ENCODE data around the gene SNX22.

SNX22 gene

DNA sequence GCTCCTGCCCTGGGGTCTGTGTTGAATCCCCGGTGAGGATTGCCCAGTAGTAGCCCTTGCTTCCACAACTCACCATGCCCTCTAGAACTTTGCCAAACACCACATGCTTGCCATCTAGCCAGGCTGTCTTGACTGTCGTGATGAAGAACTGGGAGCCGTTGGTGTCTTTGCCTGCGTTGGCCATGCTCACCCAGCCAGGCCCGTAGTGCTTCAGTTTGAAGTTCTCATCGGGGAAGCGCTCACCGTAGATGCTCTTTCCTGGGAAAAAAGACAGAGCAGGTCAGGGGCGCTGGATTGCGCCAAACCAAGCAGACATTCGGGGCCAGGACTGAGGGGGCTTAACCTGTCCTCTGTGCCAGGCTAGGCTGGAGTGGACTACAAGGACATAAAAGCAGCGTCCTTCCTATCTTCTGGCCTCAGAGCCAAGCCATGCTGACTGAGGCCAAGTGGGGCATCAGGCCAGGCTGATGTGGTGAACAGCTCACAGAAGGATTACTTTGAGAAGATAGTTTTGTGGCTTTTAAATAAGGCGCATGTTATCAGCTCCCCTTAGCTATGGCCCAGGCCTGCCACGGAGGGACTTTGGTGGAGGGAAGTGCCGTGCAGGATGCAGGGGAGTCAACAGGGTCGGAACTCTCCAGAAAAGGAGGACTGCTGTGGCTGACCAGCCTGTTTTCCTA, 5.3 kb downstream of the SNX22 start:
- no peak for DNase-seq (ENCODE audit: low read depth)

DNA sequence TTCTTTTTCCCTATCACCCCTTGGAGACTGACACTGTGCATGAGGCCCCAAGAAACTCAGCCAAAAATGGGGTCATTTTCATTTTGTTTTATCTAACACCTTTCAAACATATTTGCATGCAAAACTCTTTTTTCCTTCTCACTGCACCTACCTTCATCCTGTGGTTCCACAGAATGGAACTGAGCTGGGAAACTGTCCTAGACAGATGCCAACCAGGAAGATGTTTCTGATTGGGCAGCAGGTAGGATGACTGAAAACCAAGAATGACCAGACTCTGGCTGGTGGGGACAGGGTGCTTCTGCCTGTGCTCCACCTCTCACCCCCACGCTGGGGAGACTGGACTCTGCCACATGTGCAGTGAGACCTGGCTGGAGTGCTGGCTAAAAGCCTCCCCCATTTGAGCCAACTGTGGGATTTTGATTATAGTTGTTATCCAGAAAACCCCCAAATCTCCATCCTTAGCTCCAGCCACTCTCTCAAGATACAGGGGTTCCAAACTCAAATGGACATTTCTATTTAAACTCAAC, 6.1 kb downstream of the SNX22 start:
- no peak for DNase-seq (ENCODE audit: low read depth)

DNA sequence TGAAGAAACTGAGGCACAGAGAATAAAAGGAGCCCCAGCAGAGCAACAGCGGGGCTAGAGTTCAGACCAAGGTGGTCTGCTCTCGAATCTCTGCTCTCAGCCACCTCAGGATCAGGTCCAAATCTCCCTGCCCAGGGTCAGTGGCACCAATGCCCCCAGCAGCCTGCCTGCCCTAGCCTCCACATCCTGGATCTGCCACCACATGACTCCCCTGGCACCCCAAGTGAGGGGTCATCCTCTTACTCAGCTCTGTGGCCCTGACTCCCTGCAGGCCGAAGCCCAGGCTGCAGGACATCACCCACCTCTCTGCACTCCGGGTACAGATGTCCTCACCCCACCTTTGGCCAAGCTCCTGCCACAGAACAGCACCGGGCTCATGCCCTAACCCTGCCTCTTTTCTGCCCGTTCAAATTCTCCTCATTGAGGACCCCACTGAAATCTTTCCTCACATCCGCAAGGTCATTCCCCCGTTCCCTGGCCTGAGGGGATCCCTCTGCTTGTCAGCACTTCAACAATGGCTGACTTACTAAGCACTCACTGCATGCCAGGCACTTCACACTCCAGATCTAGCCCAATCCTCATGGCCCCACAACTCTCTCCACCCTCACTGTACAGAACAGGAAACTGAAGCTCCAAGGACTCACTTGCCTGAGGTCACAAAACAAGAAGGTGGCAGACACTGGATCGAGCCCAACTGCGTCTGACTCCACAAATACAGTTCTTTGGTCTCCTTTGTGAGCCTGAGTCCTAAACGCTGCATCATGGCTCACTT, 7.0 kb downstream of the SNX22 start:
- no peak for DNase-seq (ENCODE audit: low read depth)

DNA sequence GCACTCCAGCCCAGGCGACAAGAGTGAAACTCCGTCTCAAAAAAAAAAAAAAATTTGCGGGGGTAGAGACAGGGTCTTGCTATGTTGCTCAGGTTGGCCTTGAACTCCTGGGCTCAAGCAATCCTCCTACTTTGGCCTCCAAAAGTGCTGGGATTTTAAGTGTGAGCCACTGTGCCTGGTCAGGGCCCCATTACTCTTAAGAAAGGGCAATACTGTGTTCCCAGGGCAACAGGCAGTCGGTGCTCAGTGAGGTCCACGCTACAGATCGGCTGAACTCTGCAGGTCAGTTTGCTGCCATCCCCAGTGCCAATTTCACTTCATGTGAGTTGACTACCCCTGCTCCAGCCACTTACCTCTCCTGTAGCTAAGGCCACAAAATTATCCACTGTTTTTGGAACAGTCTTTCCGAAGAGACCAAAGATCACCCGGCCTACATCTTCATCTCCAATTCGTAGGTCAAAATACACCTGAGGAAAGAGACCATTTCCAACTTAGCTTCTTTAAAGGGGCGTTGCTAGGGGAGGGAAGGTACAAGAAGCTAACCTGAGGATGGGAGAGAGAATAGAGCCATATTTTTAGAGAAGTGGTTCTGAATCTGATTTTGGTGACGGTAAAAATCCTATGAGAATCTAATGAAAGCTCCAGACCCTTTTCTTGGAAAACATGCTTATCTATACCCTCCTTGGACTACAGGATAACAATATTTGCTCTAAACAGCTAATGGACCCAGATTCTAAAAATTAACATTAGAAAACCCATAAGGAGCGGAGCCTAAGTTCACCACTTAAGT, 10.4 kb downstream of the SNX22 start:
- no peak for DNase-seq (ENCODE audit: low read depth)

DNA sequence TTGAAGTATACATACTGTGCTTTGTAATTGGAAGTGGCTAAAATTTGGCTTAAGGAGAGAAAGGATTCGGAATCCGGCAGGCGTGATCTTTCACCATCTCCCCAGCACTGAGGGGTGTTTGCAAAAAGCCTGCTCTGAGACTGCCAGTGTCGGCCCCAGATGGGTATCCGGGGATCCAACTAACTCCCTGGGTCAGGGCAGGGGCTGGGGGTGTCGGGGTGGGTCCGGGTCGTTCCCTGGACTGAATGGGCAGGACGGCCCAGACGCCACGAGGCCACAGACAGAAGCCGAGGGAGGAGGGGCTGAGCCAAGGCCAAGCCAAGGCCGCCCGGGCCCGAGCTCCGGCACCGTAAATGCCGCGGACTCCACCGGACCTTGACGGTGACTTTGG, 10.9 kb downstream of the SNX22 start:
- peak; percentile 14 for DNase-seq (ENCODE audit: low read depth)

DNA sequence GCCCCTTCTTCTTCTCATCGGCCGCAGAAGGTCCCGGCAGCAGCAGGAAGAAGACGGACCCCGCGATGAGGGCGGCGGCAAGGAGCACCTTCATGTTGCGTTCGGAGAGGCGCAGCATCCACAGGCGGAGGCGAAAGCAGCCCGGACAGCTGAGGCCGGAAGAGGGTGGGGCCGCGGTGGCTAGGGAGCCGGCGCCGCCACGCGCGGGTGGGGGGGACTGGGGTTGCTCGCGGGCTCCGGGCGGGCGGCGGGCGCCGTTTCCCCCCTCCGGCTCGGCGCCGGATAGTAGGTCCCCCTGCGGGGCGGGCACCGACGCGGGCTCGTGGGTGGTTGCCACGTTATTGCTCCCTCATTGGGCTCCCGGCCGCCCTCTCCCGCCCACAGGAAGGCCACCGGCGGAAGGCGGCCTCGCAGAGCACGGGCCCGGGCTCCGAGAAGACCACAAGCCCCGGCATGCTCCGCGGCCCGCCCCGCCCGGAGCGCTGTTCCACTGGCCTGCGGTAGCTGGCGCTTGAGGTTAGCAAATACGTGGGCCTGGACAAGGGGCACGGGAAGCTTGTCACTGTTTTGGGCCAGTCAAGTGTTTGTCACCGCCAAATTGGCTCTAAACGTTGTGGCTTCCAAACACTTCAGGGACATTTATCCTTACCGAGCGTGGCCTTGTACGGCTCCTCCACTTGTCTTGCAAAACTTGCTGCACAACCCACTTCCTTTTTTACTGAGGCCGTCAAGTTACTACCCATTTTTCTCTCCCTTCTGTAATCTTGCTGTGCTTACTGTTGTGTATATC, 11.5 kb downstream of the SNX22 start, which contains the start of gene PPIB:
TSS of gene PPIB (minus strand) at position 154 of the 790 bp plus-strand sequence. CDS start at position 118, 36 bp downstream.
- peak; percentile 96 for DNase-seq (ENCODE audit: low read depth)

DNA sequence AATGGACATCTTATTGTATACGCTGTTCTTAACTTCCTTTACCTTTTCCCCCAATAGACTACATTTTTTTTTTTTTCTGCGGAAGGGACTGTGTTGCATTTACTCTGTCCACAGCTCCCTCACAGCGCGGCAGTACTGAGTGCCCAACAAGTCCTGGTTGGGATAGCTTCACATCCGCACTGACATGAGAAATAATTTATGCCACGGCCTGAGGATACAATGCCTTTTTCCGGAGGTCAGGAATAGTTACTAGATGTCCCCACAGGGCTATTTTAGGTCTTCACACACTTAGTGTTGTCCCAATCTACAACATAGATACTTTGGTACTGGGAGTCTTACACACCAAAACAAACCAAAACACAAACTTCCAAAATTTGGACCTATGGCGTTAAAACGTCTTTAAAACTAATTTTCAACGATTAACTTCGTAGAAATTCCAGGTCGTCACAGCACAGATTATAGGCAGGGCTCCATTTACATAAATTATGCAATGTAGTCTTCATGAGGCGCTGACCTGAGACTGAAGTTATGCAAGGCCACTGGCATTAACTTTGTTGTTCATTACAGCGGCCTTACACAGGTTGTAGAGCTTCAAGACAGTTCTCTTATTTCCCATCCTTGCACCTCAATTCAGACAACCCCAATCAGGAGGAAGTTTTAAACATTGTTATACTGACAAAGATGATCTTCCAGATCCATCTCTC, 12.3 kb downstream of the SNX22 start:
- peak; percentile 20 for DNase-seq (ENCODE audit: low read depth)

DNA sequence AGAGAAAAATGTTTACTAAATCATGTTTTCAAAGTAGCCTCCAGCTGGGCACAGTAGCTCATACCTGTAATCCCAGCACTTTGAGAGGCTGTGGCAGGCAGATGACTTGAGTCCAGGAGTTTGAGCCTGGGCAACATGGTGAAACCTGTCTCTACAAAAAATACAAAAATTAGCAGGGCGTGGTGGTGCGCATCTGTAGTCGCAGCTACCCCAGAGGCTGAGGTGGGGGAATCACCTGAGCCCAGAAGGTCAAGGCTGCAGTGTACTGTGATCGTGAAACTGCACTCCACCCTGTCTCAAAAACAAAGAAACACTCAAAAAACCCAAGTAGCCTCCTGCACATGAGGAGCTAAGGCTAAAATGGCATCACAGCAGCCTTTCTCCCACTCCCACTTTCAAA, 12.9 kb downstream of the SNX22 start:
- no peak for DNase-seq (ENCODE audit: low read depth)

DNA sequence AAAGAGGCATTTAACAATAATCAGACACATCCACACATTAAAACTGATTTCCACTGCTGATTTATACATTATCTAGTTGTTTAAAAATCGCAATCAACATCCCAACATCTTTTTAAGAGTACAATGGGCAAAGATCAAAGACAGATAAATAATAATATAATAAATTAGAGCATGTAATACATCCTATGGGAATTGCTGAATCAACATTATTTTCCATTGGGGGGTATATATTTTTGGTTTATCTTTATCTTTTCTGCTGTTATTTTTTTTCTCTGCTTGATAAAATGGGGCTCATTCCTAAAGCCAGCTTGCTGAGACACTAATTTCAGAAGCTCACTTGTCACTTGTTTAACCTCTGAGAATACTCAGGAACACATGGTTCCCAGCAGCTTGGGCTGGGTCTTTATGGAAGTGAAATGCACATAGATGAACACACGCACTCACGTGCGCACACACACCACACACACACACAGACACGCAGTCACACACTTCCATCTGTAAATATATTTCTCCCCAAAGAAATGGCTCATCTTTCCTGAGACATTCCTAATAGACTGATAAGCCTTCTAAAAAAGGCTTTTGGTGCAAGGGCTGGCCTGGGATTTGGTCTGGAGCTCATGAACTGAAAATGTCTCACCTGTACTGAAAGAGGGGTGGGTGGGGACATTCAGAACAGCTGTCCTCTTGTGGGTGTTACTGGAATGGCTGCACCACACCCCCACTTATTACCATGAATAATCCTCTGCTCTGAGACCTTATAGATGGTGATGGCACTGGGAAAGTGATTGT, 14.8 kb downstream of the SNX22 start:
- DNase-seq (ENCODE audit: low read depth): no peak

DNA sequence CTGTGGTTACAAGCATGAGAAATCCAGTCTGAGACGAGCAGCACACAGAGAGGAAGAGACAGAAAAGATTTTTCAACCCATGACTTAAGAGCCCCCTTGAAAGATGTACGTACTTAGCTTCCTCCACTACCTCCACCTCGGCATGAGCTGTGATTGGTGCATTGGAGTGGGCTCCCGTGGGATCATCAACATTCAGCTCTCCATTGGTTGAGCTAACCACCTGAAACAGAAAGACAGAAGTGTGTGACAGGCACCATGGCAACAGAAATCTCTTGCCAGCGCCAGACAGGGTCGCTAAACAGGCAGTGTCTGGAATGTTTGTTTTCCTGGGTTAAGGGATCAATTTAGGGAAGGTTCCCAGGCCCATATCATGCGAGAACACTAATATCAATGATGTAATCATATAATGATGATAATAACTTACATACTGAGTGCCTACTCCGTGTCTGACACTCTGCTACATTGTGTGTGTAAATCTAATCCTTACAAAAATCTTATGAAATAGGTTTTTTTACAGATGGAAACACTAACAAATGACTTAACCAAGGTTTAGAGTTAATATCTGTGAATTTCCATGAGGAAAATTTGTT, 28.8 kb downstream of the SNX22 start:
- DNase-seq (ENCODE audit: low read depth): no peak

DNA sequence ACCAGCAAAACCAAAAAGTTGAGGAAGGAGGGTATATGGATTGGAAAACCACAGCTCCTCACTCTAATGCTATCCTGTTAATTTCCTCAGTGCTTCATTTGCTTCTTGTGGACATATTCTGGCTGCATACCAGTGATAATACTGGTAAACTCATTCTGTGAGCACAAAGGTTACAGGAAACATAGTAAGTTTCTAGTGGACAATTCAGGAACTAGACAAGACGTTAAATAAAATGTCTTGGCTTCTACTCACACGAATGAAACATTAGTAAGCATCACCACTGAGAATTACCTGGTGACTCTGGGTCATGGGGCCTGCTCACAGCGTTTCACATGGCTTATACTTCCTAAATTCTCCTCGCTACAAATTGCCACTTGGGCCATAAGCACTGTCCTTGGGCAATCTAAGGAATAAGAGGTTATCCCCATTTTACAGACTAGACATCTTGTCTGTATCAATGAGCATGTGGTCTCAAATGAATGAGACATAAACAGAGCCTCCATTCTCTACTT, 31.4 kb downstream of the SNX22 start:
- no peak for DNase-seq (ENCODE audit: low read depth)

DNA sequence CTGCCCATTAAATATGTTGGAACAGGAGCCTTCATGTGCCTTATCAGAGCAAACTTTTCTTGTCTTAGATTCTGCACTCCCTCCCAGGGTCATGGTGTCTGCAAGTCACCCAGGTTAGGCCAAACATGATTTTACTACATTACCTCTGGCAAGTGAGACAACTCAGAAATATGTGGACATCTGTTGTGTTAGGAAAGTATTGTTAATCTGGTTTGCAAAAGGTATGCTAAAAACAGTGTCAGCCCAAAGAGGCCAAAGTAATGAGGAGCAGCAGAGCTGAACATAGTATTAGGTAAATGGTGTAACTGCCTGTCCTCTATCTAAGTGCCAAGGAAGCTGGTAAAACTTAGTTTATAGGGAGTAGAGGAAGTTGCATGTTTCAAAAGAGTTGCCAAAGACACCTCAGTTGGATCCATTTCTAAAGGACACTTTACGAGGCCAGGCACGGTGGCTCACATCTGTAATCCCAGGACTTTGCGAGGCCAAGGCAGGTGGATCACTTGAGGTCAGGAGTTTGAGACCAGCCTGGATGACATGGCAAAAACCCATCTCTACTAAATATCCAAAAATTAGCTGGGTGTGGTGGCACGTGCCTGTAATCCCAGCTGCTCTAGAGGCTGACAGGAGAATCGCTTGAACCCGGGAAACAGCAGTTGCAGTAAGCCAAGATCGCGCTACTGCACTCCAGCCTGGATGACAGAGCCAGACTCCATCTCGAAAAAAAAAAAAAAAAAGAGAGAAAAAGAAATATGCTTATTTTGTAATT, 33.8 kb downstream of the SNX22 start:
- no peak for DNase-seq (ENCODE audit: low read depth)

DNA sequence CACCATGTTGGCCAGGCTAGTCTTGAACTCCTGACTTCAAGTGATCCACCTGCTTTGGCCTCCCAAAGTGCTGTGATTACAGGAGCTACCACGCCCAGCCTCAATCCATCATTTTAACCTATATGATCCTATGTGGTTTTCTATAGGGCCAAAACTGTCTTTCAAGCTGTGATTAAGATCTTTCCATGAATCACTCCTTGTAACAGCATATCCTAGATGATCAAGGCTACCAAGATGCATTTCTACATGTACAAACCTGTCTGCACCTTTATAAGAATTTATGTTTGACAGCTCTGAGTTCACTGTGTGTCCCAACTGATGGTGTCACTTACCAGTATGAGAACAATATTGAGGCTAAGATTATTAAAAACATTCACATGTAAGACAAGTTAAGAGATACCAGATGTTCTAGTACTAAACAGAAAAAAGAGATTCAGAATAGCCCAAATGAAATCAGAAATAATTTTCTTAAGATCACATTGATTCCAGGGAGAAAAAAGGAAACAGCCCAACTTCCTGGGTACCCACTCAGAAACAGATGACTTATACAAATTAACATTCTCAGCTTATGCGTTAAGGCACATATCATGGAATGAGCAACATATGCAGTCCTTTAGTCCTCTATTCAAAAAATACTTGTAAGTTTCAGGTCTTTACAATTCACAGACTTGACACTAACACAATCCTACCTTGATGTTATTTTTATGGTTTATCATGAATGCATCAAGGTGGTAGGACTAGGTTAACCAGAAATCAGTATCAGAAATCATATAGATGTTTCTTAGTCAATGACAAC, 36.1 kb downstream of the SNX22 start:
- DNase-seq (ENCODE audit: low read depth): no peak

DNA sequence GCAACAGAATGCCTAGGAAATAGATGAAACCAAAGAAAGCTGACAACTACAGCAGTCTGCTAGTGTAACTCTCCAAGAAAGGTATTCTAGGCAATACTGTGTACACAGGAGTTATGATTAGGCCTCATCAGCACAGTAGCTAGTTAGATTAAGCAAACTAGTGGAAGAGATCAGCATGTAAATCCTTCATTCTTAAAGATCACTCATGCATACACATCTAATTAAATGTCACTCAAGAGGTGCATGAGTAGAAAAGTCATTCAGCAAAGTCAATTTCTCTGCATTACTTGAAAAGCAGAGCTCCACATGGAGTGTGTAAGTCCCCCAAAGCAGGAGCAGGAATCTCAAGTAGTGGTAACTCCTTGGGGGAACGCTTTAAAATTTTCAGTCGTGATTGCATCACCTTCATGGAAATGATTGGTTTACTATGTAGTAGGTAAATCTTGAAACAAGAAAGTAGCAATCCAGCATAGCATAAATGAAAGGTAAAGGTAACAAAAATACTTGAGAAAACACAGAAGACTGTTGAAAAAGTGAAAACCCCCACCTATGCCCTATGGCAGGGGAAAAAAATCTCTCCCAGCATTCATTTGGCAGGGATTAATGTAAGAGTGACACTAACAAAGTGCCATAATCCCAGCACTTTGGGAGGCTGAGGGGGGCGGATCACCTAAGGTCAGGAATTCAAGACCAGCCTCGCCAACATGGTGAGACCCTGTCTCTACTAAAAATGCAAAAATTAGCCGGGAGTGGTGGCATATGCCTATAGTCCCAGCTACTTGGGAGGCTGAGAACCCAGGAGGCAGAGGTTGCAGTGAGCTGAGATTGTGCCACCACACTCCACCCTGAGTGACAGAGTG, 40.7 kb downstream of the SNX22 start:
- no peak for DNase-seq (ENCODE audit: low read depth)

DNA sequence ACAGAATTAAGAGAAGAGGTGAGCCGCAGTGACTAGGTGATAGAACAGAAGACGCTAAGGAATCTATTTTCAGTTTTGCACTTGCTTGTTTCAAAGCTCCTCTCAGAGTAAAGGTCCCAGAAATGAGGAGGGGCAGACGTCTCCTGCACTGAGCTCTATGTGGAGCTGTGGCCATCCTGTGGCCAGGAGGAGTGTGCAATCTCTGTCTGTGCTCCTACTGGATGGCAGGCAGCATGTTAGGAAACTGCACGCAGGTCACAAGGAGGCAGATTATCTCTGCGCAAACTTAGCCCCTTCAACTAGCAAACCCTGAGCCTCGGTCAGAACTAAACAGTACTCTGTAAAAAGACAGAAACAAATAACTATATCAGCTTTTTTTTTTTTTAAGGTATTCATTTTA, 42.4 kb downstream of the SNX22 start:
- DNase-seq (ENCODE audit: low read depth): no peak

DNA sequence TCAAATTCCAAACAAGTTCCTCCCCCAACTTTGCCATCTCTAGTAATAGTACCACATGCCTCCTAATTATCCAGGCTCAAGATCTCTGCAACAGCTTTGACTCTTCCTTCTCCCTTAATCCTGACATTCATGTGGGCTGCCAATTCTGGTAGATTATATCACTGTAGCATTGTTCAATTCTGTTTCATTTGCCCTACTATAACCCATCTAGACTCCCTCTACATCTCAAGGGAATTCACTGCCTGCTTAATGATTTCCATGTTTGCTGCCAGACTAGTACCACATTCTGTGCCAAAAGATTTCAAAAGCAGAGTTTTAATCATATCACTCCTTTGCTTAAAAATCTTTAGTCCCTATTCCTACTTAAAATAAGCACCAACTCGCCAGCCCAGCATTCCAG, 45.9 kb downstream of the SNX22 start:
- DNase-seq (ENCODE audit: low read depth): peak; percentile 83

DNA sequence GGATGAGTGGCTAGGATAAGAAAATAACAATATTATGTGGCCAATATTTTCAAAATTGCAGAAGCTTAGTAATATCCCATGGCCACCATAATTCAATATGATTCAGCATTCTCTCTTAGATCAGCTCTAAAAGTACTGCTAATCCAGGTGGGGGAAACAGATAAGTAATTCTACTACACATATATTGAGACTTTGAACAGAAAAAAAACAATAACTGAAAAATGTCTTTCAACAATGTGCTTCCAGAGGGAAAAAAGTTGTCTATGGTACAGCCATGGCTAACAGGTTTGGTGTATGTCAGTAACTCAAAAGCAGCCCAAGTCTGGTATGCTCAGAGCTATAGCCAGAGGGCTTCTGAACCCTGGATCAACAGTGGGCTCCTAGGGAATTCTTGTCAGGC, 53.7 kb downstream of the SNX22 start:
- no peak for DNase-seq (ENCODE audit: low read depth)
